RWPE2 (cell line): Measurements from ENCODE around the gene EHHADH.
A peak's percentile ranks its signal among the peaks of the same experiment; 100 is the strongest.
"Not testable (repeated sequence)": the region's sequence is repeated elsewhere in the genome, so short reads cannot be mapped to it uniquely, and the experiment has no call there.

Experiments used
- ATAC-seq: fragments of 200-7000 bp; cut with Tn5 transposase; 3 replicates; pipeline ENCODE4 v1.9.1; 2021; ENCODE audit warnings: low read depth
- DNase-seq: peaks from one replicate; pipeline ENCODE4 v3.0.0-alpha.2; 2020; ENCODE audit warnings: low spot score
- H3K27ac ChIP-seq: fragments of 450-650 bp; 2 replicates; pipeline ENCODE4 v1.5.1; 2017; ENCODE audit warnings: mild to moderate bottlenecking; ENCODE audit not compliant: poor library complexity, severe bottlenecking
- H3K27me3 ChIP-seq: fragments of 250-450 bp; sonication (Bioruptor Pico); 2 replicates; pipeline ENCODE4 v1.5.1; 2021; ENCODE audit warnings: mild to moderate bottlenecking, moderate library complexity; ENCODE audit not compliant: insufficient read depth, poor library complexity, severe bottlenecking
- H3K36me3 ChIP-seq: fragments of 250-450 bp; sonication (Bioruptor Pico); 2 replicates; pipeline ENCODE4 v1.5.1; 2020; ENCODE audit warnings: low read depth, mild to moderate bottlenecking, moderate library complexity
- H3K4me1 ChIP-seq: fragments of 250-450 bp; sonication (Bioruptor Pico); 2 replicates; pipeline ENCODE4 v1.5.1; 2021; ENCODE audit warnings: mild to moderate bottlenecking, moderate library complexity; ENCODE audit not compliant: insufficient read depth, poor library complexity, severe bottlenecking
- H3K4me3 ChIP-seq: fragments of 250-450 bp; sonication (Bioruptor Pico); 2 replicates; pipeline ENCODE4 v1.5.1; 2021; ENCODE audit warnings: mild to moderate bottlenecking, moderate library complexity; ENCODE audit not compliant: severe bottlenecking
- H3K9me3 ChIP-seq: fragments of 250-450 bp; sonication (Bioruptor Pico); 2 replicates; pipeline ENCODE4 v1.5.1; 2021; ENCODE audit warnings: mild to moderate bottlenecking, moderate library complexity; ENCODE audit not compliant: severe bottlenecking
- CTCF ChIP-seq: fragments of 450-650 bp; IDR thresholded peaks from one replicate; pipeline ENCODE4 v1.5.1; 2017; ENCODE audit warnings: mild to moderate bottlenecking, moderate library complexity; ENCODE audit not compliant: poor library complexity, severe bottlenecking

EHHADH gene

GRCh38 chr3:185254799-185255198, 950 bp upstream of the EHHADH start:
- no peak overlapping the region for H3K27ac ChIP-seq
- DNase-seq, result no peak
- H3K9me3 ChIP-seq, result no peaks in the 10 kb centered on the region
- no peaks in the 10 kb centered on the region for H3K4me1 ChIP-seq
- no peaks in the 10 kb centered on the region for H3K36me3 ChIP-seq
- H3K4me3 ChIP-seq, result no peak overlapping the region
- no peaks in the 10 kb centered on the region for H3K27me3 ChIP-seq
- no peak for TF ChIP-seq CTCF
- no peak for ATAC-seq

- not testable (repeated sequence) for DNase-seq, ATAC-seq, H3K9me3 ChIP-seq, H3K27me3 ChIP-seq, H3K4me1 ChIP-seq, H3K27ac ChIP-seq, H3K36me3 ChIP-seq
- H3K4me3 ChIP-seq, result peak overlapping the region; percentile 48
Measured at GRCh38 chr3:185253133-185253532, 716 bp downstream of the EHHADH start.

- Histone ChIP-seq H3K36me3 (0 out of 2 replicates have a peak, but pooled peaks cover 4% of the 10 kb centered on the region), H3K9me3 (no peaks in the 10 kb centered on the region), H3K4me3 (no peak overlapping the region), H3K27me3 (no peaks in the 10 kb centered on the region), H3K4me1 (no peaks in the 10 kb centered on the region), H3K27ac (no peak overlapping the region)
- no peak for ATAC-seq
- no peak for TF ChIP-seq CTCF
- DNase-seq, result no peak
Measured at GRCh38 chr3:185251272-185251671, 2.6 kb downstream of the EHHADH start.

GRCh38 chr3:185250653-185251052, 3.2 kb downstream of the EHHADH start:
- ATAC-seq (no peak), DNase-seq (no peak)
- no peaks in the 10 kb centered on the region for H3K4me1 ChIP-seq
- no peak overlapping the region for H3K27ac ChIP-seq
- H3K9me3 ChIP-seq, result no peaks in the 10 kb centered on the region
- TF ChIP-seq CTCF, result no peak
- 0 out of 2 replicates have a peak, but pooled peaks cover 4% of the 10 kb centered on the region for H3K36me3 ChIP-seq
- no peaks in the 10 kb centered on the region for H3K27me3 ChIP-seq
- H3K4me3 ChIP-seq, result no peak overlapping the region

- Histone ChIP-seq H3K36me3 (0 out of 2 replicates have a peak, but pooled peaks cover 4% of the 10 kb centered on the region), H3K27ac (no peak overlapping the region), H3K9me3 (no peaks in the 10 kb centered on the region), H3K4me3 (no peak overlapping the region), H3K27me3 (no peaks in the 10 kb centered on the region), H3K4me1 (no peaks in the 10 kb centered on the region)
- DNase-seq (no peak), ATAC-seq (no peak)
- TF ChIP-seq CTCF, result no peak
Measured at GRCh38 chr3:185250247-185250646, 3.6 kb downstream of the EHHADH start.
